Body of pancreas (tissue), 4 donors: Measurements from ENCODE around the gene NAA38.

Experiments
- CTCF ChIP-seq, 7 experiments: fragments of 450-650 bp in 4 of 7; fragments of 200-600 bp in 3 of 7; sonication (generic) in 3 of 7; IDR thresholded peaks; one replicate each; pipeline ENCODE4 v1.5.1; 2016 to 2019; ENCODE audit warnings: antibody characterized with exemption in 7 of 7
- POLR2A ChIP-seq, 3 donors: fragments of 450-650 bp; IDR thresholded peaks; one replicate each; pipeline ENCODE4 v1.6.1; 2016; ENCODE audit warnings: antibody characterized with exemption in 3 of 3, mild to moderate bottlenecking in 2 of 3

GRCh38 chr17:7849130-7849750 is 8.1 kb downstream of the NAA38 start:
- TF ChIP-seq POLR2A (IDR thresholded peaks at IDR 0.05) (no peak), CTCF (IDR thresholded peaks at IDR 0.05) (no peak)
